Raji (cell line): Measurements from ENCODE around the gene SMYD3.

Experiments
- POLR2A ChIP-seq: IDR thresholded peaks from 2 replicates; pipeline ENCODE4 v1.6.1; 2011; ENCODE audit warnings: low read depth, low read length, control low read depth; ENCODE audit not compliant: insufficient read depth

The SMYD3 gene

GRCh38 chr1:245997471-245998258 lies 509.4 kb downstream of the SMYD3 start:
- no peak for TF ChIP-seq POLR2A

- no peak for TF ChIP-seq POLR2A
Measured at GRCh38 chr1:245996811-245997210, 510.3 kb downstream of the SMYD3 start.

GRCh38 chr1:245995474-245995873 lies 511.6 kb downstream of the SMYD3 start:
- TF ChIP-seq POLR2A: no peak

GRCh38 chr1:245991266-245991665 lies 515.8 kb downstream of the SMYD3 start:
- no peak for TF ChIP-seq POLR2A

- TF ChIP-seq POLR2A: no peak
Measured at GRCh38 chr1:245990315-245991022, 516.6 kb downstream of the SMYD3 start.

GRCh38 chr1:245988393-245989078 lies 518.5 kb downstream of the SMYD3 start:
- TF ChIP-seq POLR2A: no peak

GRCh38 chr1:245987997-245988392 lies 519.1 kb downstream of the SMYD3 start:
- no peak for TF ChIP-seq POLR2A

GRCh38 chr1:245987577-245987976 lies 519.5 kb downstream of the SMYD3 start:
- no peak for TF ChIP-seq POLR2A

- no peak for TF ChIP-seq POLR2A
Measured at GRCh38 chr1:245987219-245987545, 519.9 kb downstream of the SMYD3 start.

- TF ChIP-seq POLR2A: no peak
Measured at GRCh38 chr1:245986404-245987218, 520.5 kb downstream of the SMYD3 start.

- TF ChIP-seq POLR2A: no peak
Measured at GRCh38 chr1:245984390-245985155, 522.5 kb downstream of the SMYD3 start.

GRCh38 chr1:245983294-245983967 lies 523.6 kb downstream of the SMYD3 start:
- TF ChIP-seq POLR2A: no peak

- no peak for TF ChIP-seq POLR2A
Measured at GRCh38 chr1:245979589-245979988, 527.5 kb downstream of the SMYD3 start.

- TF ChIP-seq POLR2A: no peak
Measured at GRCh38 chr1:245978915-245979314, 528.2 kb downstream of the SMYD3 start.

GRCh38 chr1:245972476-245972875 lies 534.6 kb downstream of the SMYD3 start:
- no peak for TF ChIP-seq POLR2A

- no peak for TF ChIP-seq POLR2A
Measured at GRCh38 chr1:245971711-245972085, 535.4 kb downstream of the SMYD3 start.
